GM18511 (cell line): ENCODE results near the gene BEST2.
"Not testable (repeated sequence)": the region's sequence is repeated elsewhere in the genome, so short reads cannot be mapped to it uniquely, and the experiment has no call there.

Experiments used
- ATAC-seq: cut with Tn5 transposase; IDR thresholded peaks from one replicate; pipeline ENCODE4 v1.9.1; 2021; ENCODE audit warnings: mild to moderate bottlenecking, moderate library complexity; ENCODE audit not compliant: unreplicated experiment

Gene BEST2

DNA sequence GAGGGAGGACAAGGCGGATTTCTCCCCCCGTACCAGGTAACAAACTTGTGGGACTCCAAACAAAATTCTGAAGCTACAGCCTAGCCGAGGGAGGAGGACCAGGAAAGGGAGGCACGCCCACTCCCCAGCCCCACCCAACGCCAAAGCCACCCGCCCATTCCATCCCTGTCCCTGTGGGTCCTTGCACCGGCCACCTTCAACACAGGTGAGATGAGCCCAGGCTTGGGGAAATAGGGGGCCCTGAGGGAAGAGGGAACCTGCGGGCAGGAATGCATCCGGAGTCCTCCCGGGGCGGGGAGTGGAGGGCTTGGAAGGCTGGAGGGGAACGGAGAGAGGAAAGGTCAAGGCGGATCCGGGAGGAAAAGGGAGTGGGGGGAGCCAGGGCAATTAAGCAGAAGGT is at the start of gene BEST2:
TSS of gene BEST2 (plus strand) at position 157 of the 400 bp plus-strand sequence. CDS start 802 bp downstream, outside the sequence.
- ATAC-seq, result no peak

DNA sequence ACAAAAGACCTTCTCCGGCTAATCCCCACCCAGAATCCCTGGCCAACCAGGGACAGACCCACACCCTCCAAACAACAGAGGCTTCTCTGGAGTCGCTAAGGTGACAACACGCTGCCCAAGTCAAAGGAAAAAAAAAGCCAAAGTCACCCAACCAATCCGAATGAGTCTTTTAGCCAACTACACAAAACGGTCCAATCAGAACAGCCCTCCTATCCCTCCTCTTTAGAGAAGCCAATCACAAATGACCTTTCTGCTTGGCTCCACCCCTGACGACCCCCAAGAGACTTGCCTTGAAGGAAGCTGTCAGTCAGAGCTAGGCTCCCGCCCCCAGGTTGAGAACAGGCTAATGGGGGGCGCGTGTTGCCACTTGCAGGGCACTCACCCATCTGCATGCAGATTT is 48.5 kb upstream of the BEST2 start:
- ATAC-seq, result no peak

- no peak for ATAC-seq
Observed at GRCh38 chr19:12705169-12705568, 46.4 kb upstream of the BEST2 start.

DNA sequence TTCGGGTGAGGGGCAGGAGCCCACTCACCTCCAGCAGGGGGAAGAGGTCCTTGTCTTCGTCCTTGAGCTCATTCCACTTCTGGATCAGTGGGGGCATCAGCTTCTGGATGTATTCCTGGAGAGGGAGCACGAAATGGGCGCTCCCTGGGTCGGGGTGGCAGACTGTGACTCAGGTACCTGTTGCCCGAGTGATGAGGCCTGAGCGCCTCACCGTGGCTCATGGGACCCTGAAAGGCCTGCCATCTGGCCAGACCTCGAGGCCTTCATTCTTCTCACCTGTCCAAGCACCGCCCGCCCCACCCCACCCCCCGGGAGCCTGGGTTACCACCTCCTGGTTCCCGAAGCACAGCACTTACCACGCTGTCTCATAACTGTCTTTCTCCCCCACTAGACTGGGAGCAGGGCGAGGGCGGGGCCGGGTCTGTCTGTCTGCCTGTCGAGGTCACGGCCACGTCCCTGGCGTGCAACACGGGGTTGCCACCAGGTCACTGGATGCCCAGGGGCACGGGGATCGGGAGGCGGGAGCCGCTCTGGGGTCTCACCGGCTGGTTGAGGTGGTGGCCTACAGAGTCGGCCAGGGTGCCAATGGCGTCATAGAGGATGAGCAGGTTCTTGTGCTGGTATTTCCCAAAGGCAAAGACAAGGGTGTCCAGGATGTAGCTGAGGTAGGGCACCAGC is 45.8 kb upstream of the BEST2 start:
- ATAC-seq, result no peak

GRCh38 chr19:12706332-12706718 is 45.3 kb upstream of the BEST2 start:
- ATAC-seq, result no peak

DNA sequence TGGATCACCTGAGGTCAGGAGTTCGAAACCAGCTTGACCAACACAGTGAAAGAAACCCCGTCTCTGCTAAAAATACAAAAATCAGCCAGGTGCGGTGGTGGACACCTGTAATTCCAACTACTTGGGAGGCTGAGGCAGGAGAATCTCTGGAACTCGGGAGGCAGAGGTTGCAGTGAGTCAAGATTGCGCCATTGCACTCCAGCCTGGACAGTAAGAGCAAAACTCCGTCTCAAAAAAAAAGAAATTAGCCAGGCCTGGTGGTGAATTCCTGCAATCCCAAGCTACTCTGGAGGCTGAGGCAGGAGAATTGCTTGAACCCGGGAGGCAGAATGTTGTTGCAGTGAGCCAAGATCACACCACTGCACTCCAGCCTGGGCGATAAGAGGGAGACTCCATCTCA is 43.0 kb upstream of the BEST2 start:
- ATAC-seq, result no peak

DNA sequence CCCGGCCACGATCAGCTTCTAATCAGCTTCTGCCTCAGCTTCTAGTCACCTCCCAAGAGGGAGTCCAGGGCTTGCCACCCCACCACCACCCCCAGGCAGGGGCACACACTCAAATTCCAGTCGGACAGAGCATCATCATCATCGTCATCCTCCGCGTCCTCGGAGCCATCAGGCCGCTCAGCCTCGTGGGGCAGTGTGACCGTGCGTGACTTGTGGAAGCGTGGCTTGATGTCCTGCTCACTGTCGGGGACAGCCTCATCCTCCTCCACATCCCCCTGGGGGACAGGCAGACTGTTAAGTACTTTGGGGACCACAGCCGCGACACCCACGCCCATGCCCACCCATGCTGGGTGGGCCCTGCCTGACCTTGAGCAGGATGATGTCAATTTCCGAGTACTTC is 40.4 kb upstream of the BEST2 start:
- ATAC-seq, result no peak

GRCh38 chr19:12712077-12712476 is 39.5 kb upstream of the BEST2 start:
- ATAC-seq, result not testable (repeated sequence)

GRCh38 chr19:12713304-12713703 is 38.3 kb upstream of the BEST2 start:
- not testable (repeated sequence) for ATAC-seq

GRCh38 chr19:12715102-12715501 is 36.5 kb upstream of the BEST2 start:
- ATAC-seq, result no peak

GRCh38 chr19:12715929-12716328 is 35.7 kb upstream of the BEST2 start:
- ATAC-seq, result no peak

DNA sequence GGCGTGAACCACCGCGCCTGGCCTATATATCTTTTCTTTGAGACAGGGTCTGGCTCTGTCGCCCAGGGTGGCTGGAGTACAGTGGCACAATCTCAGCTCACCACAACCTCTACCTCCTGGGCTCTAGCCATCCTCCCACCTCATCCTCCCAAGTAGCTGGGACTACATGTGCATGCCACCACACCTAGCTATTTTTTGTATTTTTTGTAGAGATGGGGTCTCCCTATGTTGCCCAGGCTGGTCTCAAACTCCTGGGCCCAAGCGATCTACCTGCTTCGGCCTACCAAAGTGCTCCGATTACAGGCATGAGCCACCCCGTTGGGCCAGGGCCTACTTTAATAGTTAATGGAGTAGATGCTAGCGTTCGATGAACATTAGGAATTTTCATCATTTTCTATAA is 31.3 kb upstream of the BEST2 start:
- ATAC-seq, result no peak

DNA sequence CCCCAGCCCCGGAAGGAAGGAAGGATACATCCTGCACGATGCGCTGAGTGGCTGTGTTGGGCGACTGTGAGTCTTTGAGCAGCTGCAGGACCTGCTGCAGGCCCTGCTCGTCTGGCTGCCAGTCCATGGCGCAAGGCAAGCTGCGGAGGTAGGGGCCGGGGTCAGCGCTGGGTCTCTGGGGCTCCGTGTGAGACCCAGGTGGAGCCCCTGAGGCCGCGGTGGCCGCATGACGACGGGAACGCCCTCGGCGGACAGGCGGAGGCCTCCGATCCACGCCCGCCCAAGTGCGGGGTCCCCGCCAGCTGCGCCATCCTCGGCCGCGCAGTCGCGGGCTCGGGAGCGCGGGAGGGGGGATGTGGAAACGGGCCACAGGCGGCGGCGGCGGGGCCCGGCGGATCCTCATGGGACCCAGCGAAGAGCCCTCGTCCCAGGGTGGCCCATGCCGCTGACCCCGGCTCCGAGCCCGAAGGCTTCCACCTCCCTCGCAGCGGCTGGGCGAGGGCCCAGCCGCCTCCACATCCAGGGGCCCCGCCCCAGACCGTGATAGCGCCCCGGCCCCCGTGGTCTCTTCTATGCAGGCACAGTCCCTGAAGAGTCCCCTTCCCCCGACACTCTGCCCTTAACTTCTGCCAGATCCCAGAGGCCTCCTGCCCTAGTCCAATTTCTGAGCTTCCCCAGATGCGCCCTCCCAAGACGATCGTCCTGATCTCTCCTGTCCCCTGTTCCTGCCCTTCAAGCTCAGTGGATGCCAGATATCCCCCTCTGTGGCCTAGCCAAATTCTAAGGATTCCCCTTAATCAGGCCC is 30.5 kb upstream of the BEST2 start:
- no peak for ATAC-seq

DNA sequence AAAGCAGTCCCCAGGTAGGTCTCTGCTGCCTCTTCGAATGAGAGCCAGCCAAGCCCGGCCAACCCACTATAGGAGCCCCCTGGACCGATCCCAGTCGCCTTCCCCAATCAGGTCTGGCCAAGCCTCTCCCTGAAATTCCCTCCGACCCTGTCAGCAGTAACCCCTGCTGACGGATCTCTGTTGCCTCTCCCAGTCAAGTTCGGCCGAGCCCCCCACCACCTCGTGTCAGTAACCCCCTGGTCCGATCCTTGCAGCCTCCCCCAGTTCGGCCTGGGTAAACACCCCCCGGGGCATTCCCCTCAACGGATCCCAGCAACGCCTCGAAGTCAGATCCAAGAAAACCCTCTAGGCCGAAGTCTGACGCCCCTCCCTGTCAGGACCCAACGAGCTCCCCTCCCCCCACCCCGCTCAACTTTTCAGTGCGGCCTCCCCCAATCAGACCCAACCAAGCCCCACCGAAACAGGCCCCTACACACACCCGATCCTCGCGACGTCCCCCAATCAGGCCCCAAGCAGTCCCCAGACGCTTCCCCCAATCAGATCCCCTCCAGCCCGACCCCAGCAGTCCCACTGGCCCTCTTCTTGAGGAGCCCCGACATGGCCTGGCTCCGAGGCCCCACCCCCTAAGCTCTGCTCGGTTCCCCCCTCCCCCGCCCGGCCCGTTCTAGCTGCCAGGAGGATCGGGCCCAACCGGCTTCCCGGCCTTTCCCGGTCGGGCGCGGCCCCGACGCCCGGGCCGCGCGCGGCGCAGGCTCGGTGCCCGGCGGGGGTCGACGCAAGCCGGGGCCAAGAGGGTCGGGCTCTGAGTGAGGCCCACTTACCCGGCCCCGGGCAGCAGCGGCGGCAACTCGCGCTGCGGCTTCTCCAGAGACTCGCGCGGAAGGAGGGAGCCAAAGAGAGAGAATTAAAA is 29.7 kb upstream of the BEST2 start:
- ATAC-seq, result peak; percentile 40

DNA sequence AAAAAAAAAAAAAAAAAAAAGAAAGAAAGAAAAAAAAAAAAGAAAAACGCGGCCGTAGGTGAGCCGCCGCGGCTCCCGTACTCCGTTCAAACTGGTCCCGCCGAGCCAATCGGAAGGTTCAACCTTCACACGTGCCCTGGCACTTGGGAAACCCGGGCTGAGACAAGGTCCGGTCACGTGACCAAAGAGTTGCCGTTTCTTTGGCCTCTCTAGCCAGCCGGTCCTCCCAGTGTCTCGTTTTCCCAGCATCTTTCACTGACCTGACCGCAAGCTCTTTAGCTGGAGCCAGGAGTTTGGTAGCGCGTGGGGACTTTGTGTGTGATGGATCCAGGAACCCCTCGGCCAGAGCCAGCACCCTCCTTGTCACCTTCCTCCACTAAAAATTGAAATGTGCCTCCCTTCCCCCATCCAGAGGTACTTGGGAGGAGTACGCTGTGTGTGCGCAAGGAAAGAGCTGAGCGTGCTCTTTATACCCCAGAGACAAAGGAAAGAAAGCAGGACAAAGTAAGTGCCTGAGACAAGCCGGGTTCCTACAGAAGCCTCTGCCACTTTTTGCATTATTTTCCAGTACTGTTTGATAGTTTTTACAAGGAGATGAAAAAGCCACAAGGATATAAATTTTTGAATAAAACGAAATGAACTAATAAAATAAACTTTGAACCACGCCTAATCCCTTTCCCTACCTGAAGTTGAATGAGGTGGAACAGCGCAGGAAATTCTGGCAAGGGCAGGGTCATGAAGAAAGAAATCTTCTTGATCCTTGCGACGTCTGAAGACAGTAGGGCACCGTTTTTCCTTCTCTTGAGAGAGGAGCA is 28.8 kb upstream of the BEST2 start:
- ATAC-seq, result peak; percentile 83

DNA sequence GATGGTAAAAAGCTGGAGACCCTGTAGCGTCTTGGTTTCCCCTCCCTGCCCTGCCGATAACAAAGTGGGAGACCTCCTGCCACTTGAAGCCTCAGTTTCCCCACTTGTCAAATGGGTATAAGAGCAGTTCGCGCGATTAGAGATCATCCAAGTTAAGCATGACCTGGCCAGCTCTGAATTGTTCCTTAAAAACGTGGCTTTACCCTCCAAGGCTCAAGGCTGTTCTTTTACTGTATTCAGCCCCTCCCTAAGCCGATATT is 28.3 kb upstream of the BEST2 start:
- no peak for ATAC-seq

GRCh38 chr19:12723641-12724426 is 27.8 kb upstream of the BEST2 start, which contains the start of gene TNPO2:
Gene TNPO2 (minus strand): TSS chr19:12723932. CDS start chr19:12720977, 2,955 bp downstream.
- no peak for ATAC-seq

DNA sequence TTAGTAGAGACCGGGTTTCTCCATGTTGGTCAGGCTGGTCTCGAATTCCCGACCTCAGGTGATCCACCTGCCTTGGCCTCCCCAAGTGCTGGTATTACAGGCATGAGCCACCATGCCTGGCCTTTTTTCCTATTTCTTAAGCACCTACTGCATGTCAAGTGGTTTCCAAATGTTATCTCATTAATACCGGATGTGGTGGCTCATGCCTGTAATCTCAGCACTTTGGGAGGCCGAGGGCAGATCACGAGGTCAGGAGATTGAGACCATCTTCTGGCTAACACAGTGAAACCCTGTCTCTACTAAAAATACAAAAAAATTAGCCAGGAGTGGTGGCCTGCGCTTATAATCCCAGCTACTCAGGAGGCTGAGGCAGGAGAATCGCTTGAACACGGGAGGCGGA is 26.0 kb upstream of the BEST2 start:
- ATAC-seq, result not testable (repeated sequence)

DNA sequence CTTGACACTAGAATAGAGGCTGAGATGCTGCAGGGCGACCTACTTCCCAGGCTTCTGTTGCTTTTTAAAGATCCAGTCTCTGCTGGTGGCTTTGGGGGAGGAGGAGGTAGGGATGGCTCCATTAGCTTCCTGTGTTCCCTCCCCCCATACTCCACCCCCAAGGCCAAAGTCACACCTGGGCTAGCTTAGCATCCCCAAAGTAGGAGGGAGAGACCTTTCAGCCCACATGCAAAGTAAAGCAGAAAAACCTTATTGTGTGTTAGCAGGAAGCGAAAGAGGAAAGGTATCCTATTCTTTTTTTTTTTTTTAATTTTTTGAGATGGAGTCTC is 24.6 kb upstream of the BEST2 start:
- ATAC-seq, result no peak
